Measurements from ENCODE around the gene IL4I1. TPM values are rescaled to one million over a fixed set of nuclear protein-coding genes. Genes with fewer than 3 reads are reported as not detected.
A peak's percentile ranks its signal among the peaks of the same experiment; 100 is the strongest.

The IL4I1 gene
- total RNA-seq, 1 donor from 2014 or later: 42.3 TPM

- H3K36me3 Mint-ChIP-seq (ENCODE audit: low read depth): peaks cover 43% of the 10 kb centered on the region
- H3K27ac Mint-ChIP-seq: no peak overlapping the region
- peaks cover 22% of the 10 kb centered on the region for H3K4me1 Mint-ChIP-seq (ENCODE audit: low read depth)
- H3K9me3 Mint-ChIP-seq: no peaks in the 10 kb centered on the region
- intact Hi-C loops (cut with micrococcal nuclease): loop anchor here (1.0 to 2.0 kb wide), 9 partner anchors 9 to 382 kb away; partner anchors contain the start of genes ATF5, FUZ, NUP62 and PRR12
- peak; percentile 97 for DNase-seq (ENCODE audit: low spot score)
- no peak overlapping the region for H3K4me3 Mint-ChIP-seq (ENCODE audit: low read depth)
- no peaks in the 10 kb centered on the region for H3K27me3 Mint-ChIP-seq (ENCODE audit: low read depth)
These were observed 18.6 kb downstream of the IL4I1 start for GRCh38 chr19:49877879-49878743.

- Mint-ChIP-seq H3K27ac (no peak within 1 kb of the TSS), H3K36me3 (ENCODE audit: low read depth) (peaks cover 35% of the 10 kb centered on the region), H3K9me3 (no peaks in the 10 kb centered on the region), H3K4me3 (ENCODE audit: low read depth) (no peak within 1 kb of the TSS), H3K27me3 (ENCODE audit: low read depth) (no peaks in the 10 kb centered on the region), H3K4me1 (ENCODE audit: low read depth) (peaks cover 22% of the 10 kb centered on the region)
- intact Hi-C loops (cut with micrococcal nuclease): loop anchor here (1.0 to 2.0 kb wide), 9 partner anchors 8 to 381 kb away; partner anchors contain the start of genes ATF5, FUZ, NUP62 and PRR12
- DNase-seq (ENCODE audit: low spot score): peak; percentile 99
These were observed 19.4 kb downstream of the IL4I1 start, which contains the start of the genes AKT1S1 and TBC1D17 for GRCh38 chr19:49877020-49877878. TSS of gene AKT1S1 (minus strand) at chr19:49877355. CDS start at chr19:49873295, 4,060 bp downstream. TSS of gene TBC1D17 (plus strand) at chr19:49877702. CDS start at chr19:49877724, 22 bp downstream.

- H3K27ac Mint-ChIP-seq: no peak overlapping the region
These were observed 20.2 kb downstream of the IL4I1 start for GRCh38 chr19:49876422-49877019.

GRCh38 chr19:49875857-49876421 lies 20.7 kb downstream of the IL4I1 start:
- Mint-ChIP-seq H3K27ac (no peak overlapping the region), H3K36me3 (ENCODE audit: low read depth) (peaks cover 29% of the 10 kb centered on the region), H3K4me1 (ENCODE audit: low read depth) (peaks cover 28% of the 10 kb centered on the region), H3K9me3 (no peaks in the 10 kb centered on the region), H3K27me3 (ENCODE audit: low read depth) (no peaks in the 10 kb centered on the region), H3K4me3 (ENCODE audit: low read depth) (no peak overlapping the region)
- intact Hi-C loops (cut with micrococcal nuclease): loop anchor here (1.0 to 2.0 kb wide), 4 partner anchors 53 to 285 kb away; partner anchors contain the start of genes ATF5, FUZ, NUP62 and PRR12
- DNase-seq (ENCODE audit: low spot score): peak; percentile 55

More at GRCh38 chr19:49876422-49877019, 20.2 kb downstream of the IL4I1 start:
- intact Hi-C loops (cut with micrococcal nuclease): loop anchor here (1.0 to 2.0 kb wide), 10 partner anchors 7 to 380 kb away; partner anchors contain the start of genes ATF5, FUZ, NUP62 and PRR12
- Mint-ChIP-seq H3K36me3 (ENCODE audit: low read depth) (peaks cover 35% of the 10 kb centered on the region), H3K9me3 (no peaks in the 10 kb centered on the region), H3K27me3 (ENCODE audit: low read depth) (no peaks in the 10 kb centered on the region), H3K4me3 (ENCODE audit: low read depth) (no peak overlapping the region), H3K4me1 (ENCODE audit: low read depth) (peaks cover 28% of the 10 kb centered on the region)
- peak; percentile 97 for DNase-seq (ENCODE audit: low spot score)

- intact Hi-C loops (cut with micrococcal nuclease): no loop called here
- DNase-seq (ENCODE audit: low spot score): no peak
- no peak overlapping the region for H3K4me3 Mint-ChIP-seq (ENCODE audit: low read depth)
- H3K4me1 Mint-ChIP-seq (ENCODE audit: low read depth): peaks cover 32% of the 10 kb centered on the region
- H3K36me3 Mint-ChIP-seq (ENCODE audit: low read depth): peaks cover 22% of the 10 kb centered on the region
- H3K9me3 Mint-ChIP-seq: no peaks in the 10 kb centered on the region
- H3K27ac Mint-ChIP-seq: peak overlapping the region; percentile 80
- H3K27me3 Mint-ChIP-seq (ENCODE audit: low read depth): no peaks in the 10 kb centered on the region
These were observed 21.5 kb downstream of the IL4I1 start for GRCh38 chr19:49875177-49875576.

GRCh38 chr19:49874503-49875157 lies 22.1 kb downstream of the IL4I1 start:
- no peak for DNase-seq (ENCODE audit: low spot score)
- Mint-ChIP-seq H3K4me1 (ENCODE audit: low read depth) (peaks cover 33% of the 10 kb centered on the region), H3K27me3 (ENCODE audit: low read depth) (no peaks in the 10 kb centered on the region), H3K36me3 (ENCODE audit: low read depth) (peaks cover 19% of the 10 kb centered on the region), H3K9me3 (no peaks in the 10 kb centered on the region), H3K4me3 (ENCODE audit: low read depth) (no peak overlapping the region), H3K27ac (peak overlapping the region; percentile 80)
- intact Hi-C loops (cut with micrococcal nuclease): no loop called here

- Mint-ChIP-seq H3K4me3 (ENCODE audit: low read depth) (no peak overlapping the region), H3K27me3 (ENCODE audit: low read depth) (no peaks in the 10 kb centered on the region), H3K36me3 (ENCODE audit: low read depth) (peaks cover 12% of the 10 kb centered on the region), H3K9me3 (no peaks in the 10 kb centered on the region), H3K27ac (peak overlapping the region; percentile 10), H3K4me1 (ENCODE audit: low read depth) (peaks cover 30% of the 10 kb centered on the region)
- DNase-seq (ENCODE audit: low spot score): no peak
- intact Hi-C loops (cut with micrococcal nuclease): no loop called here
These were observed 22.9 kb downstream of the IL4I1 start for GRCh38 chr19:49873834-49874233.

GRCh38 chr19:49873129-49873521 lies 23.6 kb downstream of the IL4I1 start:
- no peak overlapping the region for H3K4me3 Mint-ChIP-seq (ENCODE audit: low read depth)
- H3K36me3 Mint-ChIP-seq (ENCODE audit: low read depth): peaks cover 9% of the 10 kb centered on the region
- H3K4me1 Mint-ChIP-seq (ENCODE audit: low read depth): peaks cover 24% of the 10 kb centered on the region
- no peak for DNase-seq (ENCODE audit: low spot score)
- H3K27ac Mint-ChIP-seq: no peak overlapping the region
- intact Hi-C loops (cut with micrococcal nuclease): no loop called here
- H3K27me3 Mint-ChIP-seq (ENCODE audit: low read depth): no peaks in the 10 kb centered on the region
- no peaks in the 10 kb centered on the region for H3K9me3 Mint-ChIP-seq

GRCh38 chr19:49872245-49873128 lies 24.2 kb downstream of the IL4I1 start:
- peaks cover 24% of the 10 kb centered on the region for H3K4me1 Mint-ChIP-seq (ENCODE audit: low read depth)
- no peak for DNase-seq (ENCODE audit: low spot score)
- H3K4me3 Mint-ChIP-seq (ENCODE audit: low read depth): no peak overlapping the region
- H3K27me3 Mint-ChIP-seq (ENCODE audit: low read depth): no peaks in the 10 kb centered on the region
- no peak overlapping the region for H3K27ac Mint-ChIP-seq
- peaks cover 6% of the 10 kb centered on the region for H3K36me3 Mint-ChIP-seq (ENCODE audit: low read depth)
- intact Hi-C loops (cut with micrococcal nuclease): no loop called here
- H3K9me3 Mint-ChIP-seq: no peaks in the 10 kb centered on the region

- Mint-ChIP-seq H3K4me3 (ENCODE audit: low read depth) (peak overlapping the region; percentile 22), H3K4me1 (ENCODE audit: low read depth) (peaks cover 27% of the 10 kb centered on the region), H3K27me3 (ENCODE audit: low read depth) (no peaks in the 10 kb centered on the region), H3K9me3 (no peaks in the 10 kb centered on the region), H3K36me3 (ENCODE audit: low read depth) (peaks cover 11% of the 10 kb centered on the region), H3K27ac (peak overlapping the region; percentile 67)
- DNase-seq (ENCODE audit: low spot score): no peak
- intact Hi-C loops (cut with micrococcal nuclease): no loop called here
These were observed 25.2 kb downstream of the IL4I1 start for GRCh38 chr19:49871349-49871985.

All from activated T-helper 2 cell treated with anti-CD3 and anti-CD28 coated beads, Interferon-gamma antibody, Interleukin-2, Interleukin-4, amounts not matched to agents 10 μg/mL and 5 μg/mL and 100 μg/mL, durations not matched to agents 14 hours and 24 hours and 36 hours (primary cell).